CD4-positive, alpha-beta T cell treated with Interleukin-15 for 4 hours (primary cell): ENCODE data around the gene ACAD11.

Source experiments
- DNase-seq: peaks from one replicate; pipeline ENCODE4 v3.0.0-alpha.2; 2020; ENCODE audit warnings: low spot score

The ACAD11 gene, protein sequence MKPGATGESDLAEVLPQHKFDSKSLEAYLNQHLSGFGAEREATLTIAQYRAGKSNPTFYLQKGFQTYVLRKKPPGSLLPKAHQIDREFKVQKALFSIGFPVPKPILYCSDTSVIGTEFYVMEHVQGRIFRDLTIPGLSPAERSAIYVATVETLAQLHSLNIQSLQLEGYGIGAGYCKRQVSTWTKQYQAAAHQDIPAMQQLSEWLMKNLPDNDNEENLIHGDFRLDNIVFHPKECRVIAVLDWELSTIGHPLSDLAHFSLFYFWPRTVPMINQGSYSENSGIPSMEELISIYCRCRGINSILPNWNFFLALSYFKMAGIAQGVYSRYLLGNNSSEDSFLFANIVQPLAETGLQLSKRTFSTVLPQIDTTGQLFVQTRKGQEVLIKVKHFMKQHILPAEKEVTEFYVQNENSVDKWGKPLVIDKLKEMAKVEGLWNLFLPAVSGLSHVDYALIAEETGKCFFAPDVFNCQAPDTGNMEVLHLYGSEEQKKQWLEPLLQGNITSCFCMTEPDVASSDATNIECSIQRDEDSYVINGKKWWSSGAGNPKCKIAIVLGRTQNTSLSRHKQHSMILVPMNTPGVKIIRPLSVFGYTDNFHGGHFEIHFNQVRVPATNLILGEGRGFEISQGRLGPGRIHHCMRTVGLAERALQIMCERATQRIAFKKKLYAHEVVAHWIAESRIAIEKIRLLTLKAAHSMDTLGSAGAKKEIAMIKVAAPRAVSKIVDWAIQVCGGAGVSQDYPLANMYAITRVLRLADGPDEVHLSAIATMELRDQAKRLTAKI

DNA sequence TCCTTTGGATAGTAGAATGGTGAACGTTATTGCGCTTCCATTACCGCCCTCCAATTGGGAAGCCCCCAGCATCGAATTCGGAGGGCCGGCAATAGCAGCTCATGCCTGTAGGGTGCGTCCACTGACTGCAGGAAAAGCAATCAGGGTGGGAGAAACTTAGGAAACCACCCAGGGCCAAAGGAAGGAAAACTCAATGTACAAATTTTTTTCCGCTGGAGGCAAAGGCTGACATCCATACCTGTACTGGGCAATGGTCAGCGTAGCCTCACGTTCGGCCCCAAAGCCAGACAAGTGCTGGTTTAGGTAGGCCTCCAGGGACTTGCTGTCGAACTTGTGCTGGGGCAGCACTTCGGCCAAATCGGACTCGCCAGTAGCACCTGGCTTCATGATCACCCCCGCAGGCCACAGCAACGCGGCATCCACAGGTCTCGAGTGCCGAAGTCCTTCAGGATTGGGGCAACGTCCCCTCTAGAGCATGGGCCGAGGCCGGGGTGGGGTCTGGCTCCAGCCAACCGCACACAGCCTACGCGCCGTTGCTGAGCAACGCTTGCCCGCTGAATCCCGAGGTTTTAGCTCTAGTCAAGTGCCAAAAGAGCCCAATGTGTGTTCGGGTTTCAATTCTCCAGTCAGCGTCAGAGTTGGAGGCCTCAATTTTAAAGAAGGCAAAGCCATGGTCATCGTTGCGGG, at the start of gene ACAD11:
TSS of gene ACAD11 (minus strand) at position 445 of the 687 bp plus-strand sequence. CDS start at position 387, 58 bp downstream.
- peak; percentile 24 for DNase-seq

DNA sequence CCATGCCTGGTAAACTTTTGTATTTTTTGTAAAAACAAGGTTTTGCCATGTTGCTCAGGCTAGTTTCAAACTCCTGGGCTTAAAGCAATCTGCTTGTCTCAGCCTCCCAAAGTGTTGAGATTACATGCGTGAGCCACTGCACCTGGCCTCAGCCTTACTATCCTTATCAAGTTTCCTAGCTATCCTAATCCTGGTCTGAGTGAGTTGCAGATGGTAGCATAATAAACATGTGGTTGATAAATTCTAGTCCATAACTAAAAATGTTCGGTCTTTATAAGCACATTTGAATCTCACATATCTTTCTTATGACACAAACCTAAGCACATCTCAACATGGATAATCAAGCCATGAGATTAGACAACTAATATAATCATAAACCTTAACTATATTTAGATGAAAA, 44.1 kb upstream of the ACAD11 start:
- no peak for DNase-seq

DNA sequence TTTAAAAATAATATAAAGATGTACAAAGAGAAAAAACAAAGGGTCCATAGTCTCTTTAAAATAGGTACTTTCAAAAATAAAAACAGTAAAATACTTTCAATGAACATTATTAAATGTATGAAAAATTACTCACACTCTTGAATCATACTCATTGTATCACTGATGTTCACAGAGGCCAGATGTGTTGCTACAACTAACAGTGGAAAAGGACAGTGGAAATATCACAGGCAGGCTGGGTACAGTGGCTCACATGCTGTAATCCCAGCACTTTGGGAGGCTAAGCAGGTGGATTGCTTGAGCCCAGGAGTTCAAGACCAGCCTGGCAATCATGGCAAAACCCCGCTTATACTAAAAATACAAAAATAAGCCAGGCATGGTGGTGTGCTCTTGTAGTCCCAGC, 35.8 kb upstream of the ACAD11 start:
- DNase-seq = no peak

DNA sequence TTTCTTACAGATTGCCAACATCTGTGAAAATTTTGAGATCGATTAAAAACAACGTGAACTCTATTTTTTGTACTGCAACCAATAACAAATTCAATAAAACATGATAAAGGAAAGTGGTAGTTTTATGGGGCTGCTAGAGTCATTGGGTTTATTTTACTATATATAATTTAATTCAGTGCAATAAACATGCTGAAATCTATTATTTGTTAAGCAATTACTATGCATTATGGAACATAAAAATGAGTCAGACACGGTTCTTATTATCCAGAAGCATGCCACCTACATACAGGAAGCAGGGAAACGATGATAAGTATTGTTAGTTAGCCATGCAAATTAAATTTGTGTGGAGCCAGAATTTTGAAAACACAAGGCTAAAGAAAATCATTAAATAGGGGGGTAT, 35.4 kb upstream of the ACAD11 start:
- no peak for DNase-seq

DNA sequence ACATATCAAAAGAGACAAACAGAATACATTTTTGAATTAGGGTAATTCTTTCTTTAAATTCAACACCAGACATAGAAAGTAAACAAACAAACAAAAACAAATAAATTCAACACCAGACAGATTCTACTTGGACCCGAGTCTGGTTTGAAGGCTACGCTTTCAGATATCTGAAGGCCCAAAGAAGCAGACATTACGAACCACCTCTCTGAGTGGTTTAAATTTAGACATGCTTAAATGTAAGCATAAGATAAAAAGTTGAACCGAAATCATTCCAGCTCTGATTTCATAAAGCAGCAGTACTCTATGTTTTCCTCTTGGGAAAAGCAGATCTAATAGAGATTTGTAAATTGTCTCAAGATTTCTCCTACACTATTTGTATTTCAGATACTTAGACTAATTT, 30.4 kb upstream of the ACAD11 start:
- no peak for DNase-seq

DNA sequence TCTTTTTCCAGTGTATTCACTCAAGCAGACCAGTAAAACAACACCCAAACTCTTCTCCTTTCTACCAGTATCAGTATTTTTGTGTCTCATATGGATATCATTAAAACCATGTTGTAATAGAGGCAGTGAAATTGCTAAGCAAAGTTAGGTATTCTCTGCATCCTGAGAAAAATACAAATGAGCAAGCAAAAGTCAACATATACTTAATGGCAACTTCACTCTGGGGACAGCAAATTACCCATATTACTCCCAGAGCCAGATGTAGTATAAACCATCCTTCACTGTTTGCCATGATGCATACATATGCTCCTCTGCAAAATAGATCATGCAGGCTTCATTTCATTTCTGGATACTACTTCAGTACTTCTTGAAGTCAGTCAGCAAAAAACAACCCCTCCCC, 22.6 kb upstream of the ACAD11 start:
- no peak for DNase-seq

DNA sequence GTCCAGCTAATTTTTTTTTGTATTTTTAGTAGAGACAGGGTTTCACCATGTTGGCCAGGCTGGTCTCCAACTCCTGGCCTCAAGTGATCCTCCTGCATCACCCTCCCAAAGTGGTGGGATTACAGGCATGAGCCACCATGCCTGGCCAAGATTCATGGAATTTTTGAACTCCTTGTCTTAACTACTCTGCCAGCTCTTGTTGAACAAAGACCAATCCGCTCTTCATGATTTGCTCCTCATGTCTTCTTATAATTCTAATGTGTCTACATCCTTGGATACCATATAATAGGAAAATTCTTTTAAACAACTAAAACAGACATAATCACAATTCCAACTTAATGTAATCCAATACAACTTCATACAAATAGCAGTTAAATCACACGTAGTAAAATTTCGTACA, 21.8 kb upstream of the ACAD11 start:
- DNase-seq = no peak

DNA sequence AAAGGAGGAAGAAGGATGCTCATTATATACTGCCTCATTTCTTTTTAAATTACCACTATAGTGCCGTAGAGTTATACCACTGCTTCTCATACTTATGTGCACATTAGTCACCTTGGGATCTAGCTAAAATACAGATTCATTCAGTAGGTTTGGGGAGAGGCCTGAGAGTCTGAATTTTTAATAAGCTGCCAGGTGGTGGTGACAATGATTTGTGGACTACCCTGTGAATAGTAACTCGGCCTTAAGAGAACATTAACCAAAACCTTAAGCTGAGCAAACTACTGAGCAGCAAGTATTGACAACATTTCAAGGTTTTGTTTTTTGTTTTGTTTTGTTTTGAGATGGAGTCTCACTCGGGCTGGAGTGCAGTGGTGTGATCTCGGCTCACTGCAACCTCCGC, 20.3 kb upstream of the ACAD11 start:
- DNase-seq = no peak

DNA sequence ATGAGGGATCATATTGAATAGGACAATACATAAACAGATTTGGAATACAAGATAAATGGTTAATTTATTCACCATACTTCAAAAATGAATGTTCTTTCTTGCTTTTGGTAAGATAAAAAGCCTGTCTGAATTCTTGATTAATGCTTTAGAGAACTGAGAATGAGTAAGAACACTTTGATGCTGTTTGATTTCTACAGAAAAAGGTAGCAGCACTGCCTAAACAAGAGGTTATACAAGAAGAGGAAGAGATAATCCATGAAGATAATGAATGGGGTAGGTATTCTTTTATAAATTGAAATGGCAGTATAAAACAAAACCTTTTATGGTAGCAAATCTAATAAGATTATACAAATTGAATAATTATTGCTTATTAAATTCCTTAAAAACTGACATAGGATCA, 15.8 kb upstream of the ACAD11 start:
- no peak for DNase-seq

DNA sequence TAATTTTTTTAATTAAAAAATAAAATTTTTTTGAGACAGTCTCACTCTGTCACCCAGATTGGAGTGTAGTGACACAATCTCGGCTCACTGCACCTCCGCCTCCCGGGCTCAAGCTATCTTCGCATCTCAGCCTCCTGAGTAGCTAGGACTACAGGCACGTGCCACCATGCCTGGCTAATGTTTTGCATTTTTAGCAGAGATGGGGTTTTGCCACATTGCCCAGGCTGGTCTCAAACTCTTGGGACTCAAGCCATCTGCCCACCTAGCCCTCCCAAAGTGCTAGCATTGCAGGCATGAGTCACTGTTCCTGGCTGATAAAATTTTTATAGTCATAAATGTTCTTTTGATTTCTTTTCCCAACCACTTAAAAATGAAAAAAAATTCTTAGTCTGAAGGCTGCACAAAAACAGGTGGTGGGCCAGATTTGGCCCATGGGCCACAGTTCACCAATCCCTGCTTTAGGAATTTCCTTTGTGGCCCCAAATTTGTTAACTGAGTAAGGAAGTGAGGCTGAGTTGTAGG, 9.7 kb upstream of the ACAD11 start:
- no peak for DNase-seq

DNA sequence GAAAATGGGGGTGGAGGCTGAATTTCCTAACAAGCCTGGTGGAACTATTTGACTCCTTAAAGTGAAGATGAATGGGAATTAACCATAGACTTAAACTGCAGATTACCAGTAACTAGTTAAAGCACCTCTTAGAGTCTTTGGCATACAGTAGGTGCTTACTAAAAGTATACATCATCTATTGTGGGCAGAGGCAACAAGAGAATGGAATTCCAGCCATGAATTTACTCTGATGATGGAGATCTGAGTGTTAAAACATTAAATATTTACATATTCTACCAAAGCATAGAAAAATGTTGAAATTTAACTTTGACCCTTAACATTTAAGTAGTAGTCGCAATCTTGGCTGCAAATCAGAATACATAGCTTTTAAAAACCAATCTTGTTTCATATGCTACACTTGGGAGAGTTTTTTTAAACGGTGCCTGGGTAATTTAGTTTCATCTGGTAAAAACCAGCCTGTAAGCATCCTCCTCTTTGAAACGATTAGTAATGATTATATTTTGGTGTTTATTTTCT, 5.7 kb upstream of the ACAD11 start:
- no peak for DNase-seq

DNA sequence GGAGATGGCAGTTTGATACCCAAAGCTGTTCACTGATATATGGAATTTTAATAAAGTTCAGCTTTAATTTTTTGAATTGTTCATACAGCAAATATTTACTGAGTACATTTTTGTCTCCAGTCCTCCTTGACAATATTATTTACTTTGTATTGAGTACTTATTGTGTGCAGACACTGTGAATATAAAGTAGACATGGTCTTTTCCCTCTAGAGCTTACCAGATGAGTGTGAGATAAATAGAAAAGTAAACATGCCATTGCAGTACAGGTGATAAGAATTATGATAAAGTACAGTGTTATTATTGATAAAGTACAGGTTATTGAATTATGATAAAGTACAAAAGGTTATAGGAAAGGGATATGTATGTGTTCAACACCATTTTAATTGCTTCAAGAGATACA, 2.6 kb upstream of the ACAD11 start:
- DNase-seq = no peak

DNA sequence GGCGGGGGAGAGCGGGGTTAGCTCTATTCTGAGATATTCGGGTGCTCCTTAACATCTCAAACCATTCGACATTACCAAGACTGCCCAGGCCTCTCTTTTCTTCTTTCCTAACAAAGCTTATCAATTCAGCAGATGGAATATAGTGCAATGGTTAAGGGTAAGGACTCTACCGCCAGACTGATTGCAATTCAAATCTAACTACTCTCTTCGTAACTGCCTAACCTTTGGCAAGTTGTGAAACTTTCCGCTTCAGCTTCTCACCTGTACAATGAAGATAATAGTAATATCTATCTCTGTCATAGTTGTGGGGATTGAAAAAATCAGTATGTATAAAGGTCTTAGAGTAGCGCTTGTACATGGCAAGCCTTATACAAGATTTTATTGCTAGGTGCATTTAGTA, 1.5 kb upstream of the ACAD11 start:
- DNase-seq = no peak

DNA sequence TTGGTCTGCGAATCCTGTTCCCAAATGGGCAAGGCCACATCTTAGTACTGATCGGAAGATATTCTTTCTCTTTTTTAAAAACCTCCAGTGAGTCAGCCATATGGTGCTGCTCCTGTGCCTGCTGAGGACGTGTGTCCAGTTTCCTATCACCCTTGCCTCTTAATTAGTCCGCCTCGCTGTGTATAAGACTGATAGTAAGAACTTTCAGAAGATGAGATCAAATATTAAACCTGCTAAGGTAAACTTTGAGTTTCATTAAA, 1.1 kb upstream of the ACAD11 start:
- no peak for DNase-seq

DNA sequence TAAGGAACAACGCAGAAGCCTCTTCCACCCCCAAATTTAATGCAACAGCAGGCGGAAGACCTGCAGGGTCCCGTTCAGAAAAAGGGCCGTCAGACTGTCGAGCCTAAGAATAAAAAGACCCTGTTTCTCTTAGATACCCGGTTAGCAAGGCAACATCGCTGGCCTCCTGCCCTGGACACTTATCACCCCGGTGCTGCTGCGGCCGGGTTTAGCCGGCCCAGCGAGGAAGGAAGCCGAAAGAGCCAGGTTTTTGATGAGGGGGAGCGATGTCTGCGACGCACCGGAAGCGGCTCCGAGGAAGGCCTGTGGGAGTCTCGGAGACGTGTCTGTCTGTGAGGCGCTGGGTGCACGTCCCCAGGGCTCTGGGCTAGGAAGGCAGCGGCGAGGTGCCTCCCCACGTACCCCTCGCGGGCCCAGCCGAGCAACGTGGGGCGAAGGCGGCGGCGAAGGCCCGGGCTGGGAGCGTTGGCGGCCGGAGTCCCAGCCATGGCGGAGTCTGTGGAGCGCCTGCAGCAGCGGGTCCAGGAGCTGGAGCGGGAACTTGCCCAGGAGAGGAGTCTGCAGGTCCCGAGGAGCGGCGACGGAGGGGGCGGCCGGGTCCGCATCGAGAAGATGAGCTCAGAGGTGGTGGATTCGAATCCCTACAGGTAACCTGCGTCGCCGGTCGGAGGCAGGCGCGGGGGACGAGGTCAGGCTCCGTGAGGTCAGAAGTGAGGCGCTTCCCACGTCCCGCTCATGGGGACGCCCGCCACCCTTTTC, 622 bp upstream of the ACAD11 start, which contains the start of gene UBA5:
TSS of gene UBA5 (plus strand) at position 278 of the 759 bp plus-strand sequence. CDS start at position 487, 209 bp downstream.
- DNase-seq = peak; percentile 67

DNA sequence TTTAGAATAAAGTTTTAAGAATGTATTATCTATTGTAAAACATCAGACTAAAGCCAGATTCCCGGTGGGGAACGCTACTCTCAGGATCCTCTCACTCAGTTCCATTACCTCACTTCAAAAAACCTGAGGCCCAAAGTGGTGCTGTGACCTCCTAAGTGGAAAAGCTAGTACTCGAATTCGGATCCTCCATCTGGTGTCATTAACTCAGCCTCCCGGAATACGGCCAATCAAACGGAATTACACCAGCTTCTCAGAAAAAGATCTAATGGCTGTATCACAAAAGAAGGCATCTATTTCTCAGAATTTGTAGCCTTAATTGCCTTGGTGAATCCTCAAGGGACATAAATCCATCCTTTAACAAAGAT, 627 bp downstream of the ACAD11 start:
- DNase-seq = no peak

DNA sequence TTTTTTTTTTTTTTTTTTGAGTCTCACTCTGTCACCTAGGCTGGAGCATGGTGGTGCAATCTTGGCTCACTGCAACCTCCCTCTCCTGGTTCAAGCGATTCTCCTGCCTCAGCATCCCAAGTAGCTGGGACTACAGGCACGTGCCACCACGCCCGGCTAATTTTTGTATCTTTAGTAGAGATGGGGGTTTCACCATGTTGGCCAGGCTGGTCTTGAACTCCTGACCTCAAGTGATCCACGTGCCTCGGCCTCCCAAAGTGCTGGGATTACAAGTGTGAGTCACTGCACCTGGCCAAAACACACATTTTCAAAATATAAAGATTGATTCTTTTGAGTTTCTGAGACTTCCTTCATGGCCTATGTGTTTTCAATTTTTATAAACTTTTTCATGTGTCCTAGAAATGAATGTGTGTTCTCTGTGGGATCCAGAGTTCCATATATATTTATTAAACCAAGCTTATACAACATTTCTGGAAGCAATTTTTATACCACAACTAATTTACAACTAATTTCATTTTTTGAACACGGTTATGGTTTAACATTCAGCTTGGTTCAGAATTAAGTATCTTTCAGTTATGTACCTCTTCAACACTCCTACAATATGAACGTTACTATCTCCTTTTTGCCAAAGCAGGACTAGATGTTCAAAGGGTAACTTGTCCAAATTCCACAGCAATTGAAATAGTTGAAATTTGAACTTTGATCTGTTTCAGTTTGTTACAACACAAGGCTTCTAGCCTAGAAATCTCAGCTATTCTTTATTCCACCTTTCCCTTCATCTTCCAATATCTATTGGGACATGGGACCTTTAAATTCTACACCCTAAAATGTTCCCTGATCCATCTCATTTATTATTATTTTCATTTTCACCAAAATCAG, 1.5 kb downstream of the ACAD11 start:
- DNase-seq = no peak

DNA sequence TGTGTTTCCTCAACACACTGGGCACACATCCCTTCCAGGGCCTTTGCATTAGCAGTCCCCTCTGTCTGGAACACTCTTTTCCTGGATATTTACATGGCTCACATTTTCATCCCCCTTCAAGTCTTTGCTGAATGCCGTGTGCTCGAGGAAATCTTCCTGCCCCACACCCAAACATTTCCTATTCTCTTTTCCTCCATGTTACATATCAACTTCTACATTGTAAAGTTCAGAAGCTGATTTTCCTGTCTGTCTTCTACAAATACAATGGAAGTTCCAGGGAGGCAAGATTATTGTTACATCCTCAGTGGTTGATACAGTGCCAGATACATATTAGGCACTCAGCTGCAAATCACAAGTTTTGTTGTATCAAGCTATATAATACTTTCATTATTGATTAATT, 4.1 kb downstream of the ACAD11 start:
- no peak for DNase-seq

DNA sequence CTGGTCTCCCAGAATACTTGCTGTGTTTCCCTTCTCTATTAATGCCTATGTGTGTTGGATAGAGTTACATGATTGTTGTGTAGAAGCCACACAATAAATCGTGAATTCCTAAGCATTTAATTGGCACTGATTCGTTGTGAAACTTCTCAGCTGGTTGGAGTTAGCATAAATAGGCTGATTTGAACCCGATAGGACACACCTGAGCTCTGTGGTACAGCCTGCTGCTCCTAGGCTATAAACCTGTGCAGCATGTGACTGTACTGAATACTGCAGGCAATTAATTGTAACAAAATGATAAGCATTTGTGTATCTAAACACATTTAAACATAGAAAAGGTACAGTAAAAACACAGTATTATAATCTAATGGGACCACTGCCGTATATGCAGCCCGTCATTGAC, 4.9 kb downstream of the ACAD11 start:
- DNase-seq = no peak

DNA sequence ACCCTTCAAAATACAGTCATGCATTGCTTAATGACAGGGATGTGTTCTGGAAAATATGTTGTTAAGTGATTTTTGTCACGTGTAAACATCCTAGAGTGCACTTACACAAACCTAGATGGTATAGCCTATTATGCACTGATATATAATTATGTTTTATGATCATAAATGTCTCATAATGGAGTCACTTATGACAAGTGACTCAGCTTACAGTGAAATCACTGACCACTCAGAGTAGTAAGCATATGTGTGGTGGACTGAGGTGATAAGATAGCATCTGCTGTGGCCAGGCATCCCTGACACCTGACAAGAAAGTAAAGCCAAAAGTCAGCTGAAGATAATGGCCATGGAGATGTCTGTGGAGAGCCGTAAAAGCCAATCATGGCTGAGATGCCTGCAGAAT, 5.4 kb downstream of the ACAD11 start:
- no peak for DNase-seq
